OCI-LY7 (cell line): Measurements from ENCODE around the gene THAP8.

Experiments used
- CTCF ChIP-seq: fragments of 200-600 bp; sonication (generic); conservative IDR thresholded peaks from 2 replicates; pipeline ENCODE4 v1.5.1; 2014; ENCODE audit warnings: mild to moderate bottlenecking, antibody characterized with exemption, low read length, moderate library complexity, mixed read lengths
- EZH2phosphoT487 ChIP-seq: fragments of 200-600 bp; sonication (generic); IDR thresholded peaks from 2 replicates; pipeline ENCODE4 v1.6.1; 2018; ENCODE audit warnings: low read depth, borderline replicate concordance, mild to moderate bottlenecking, mixed run types, antibody characterized with exemption, low read length, moderate library complexity, mixed read lengths

GRCh38 chr19:36046443-36047050 lies 7.5 kb downstream of the THAP8 start:
- TF ChIP-seq CTCF (no peak), EZH2phosphoT487 (no peak)
